Endothelial cell of umbilical vein (primary cell): ENCODE measurements around the gene CDK6.

Source experiments
- CTCF ChIP-seq, 2 donors: IDR thresholded peaks; 1 replicate in 1 of 2; 2 replicates in 1 of 2; pipeline ENCODE4 v1.5.1; 2011; ENCODE audit warnings: low read length in 2 of 2, mild to moderate bottlenecking in 2 of 2, moderate library complexity in 2 of 2, control low read depth in 1 of 2, inconsistent platforms in 1 of 2, low read depth in 1 of 2; ENCODE audit not compliant: insufficient read depth in 1 of 2; ENCODE audit errors: extremely low read depth in 1 of 2
- EZH2 ChIP-seq: IDR thresholded peaks from 2 replicates; pipeline ENCODE4 v1.6.1; 2012; ENCODE audit warnings: borderline replicate concordance, low read depth, mild to moderate bottlenecking, moderate library complexity, low read length, inconsistent platforms; ENCODE audit not compliant: severe bottlenecking
- GATA2 ChIP-seq: IDR thresholded peaks from 2 replicates; pipeline ENCODE4 v1.7.0; 2011; ENCODE audit warnings: low read depth, mild to moderate bottlenecking, moderate library complexity, mixed read lengths, low read length; ENCODE audit not compliant: insufficient read length, insufficient read depth
- JUN ChIP-seq: IDR thresholded peaks from 2 replicates; pipeline ENCODE4 v1.6.1; 2011; ENCODE audit warnings: borderline replicate concordance, low read depth; ENCODE audit not compliant: insufficient read length, insufficient read depth
- MAX ChIP-seq: IDR thresholded peaks from 2 replicates; pipeline ENCODE4 v1.6.1; 2011; ENCODE audit not compliant: insufficient read depth, insufficient read length
- MYC ChIP-seq: IDR thresholded peaks from one replicate; pipeline ENCODE4 v1.6.1; 2011; ENCODE audit warnings: mild to moderate bottlenecking, low read depth, low read length
- POLR2A ChIP-seq: IDR thresholded peaks from 2 replicates; pipeline ENCODE4 v1.6.1; 2012; ENCODE audit warnings: low read depth, mild to moderate bottlenecking, control low read depth, low read length
- POLR2AphosphoS5 ChIP-seq: IDR thresholded peaks from 2 replicates; pipeline ENCODE4 v1.6.1; 2012; ENCODE audit warnings: low read depth, mild to moderate bottlenecking, control low read depth, low read length, moderate library complexity; ENCODE audit not compliant: insufficient read depth

GRCh38 chr7:92563345-92563744 is 273.0 kb downstream of the CDK6 start:
- no peak for TF ChIP-seq CTCF (IDR thresholded peaks at IDR 0.05; ENCODE audit: extremely low read depth in 1 of 2, insufficient read depth in 1 of 2, low read depth in 1 of 2, low read length in 2 of 2)
- no peak for TF ChIP-seq POLR2AphosphoS5
- TF ChIP-seq POLR2A, result no peak
- TF ChIP-seq EZH2, result no peak
- TF ChIP-seq MYC, result no peak
- no peak for TF ChIP-seq MAX
- TF ChIP-seq GATA2, result no peak
- no peak for TF ChIP-seq JUN
